Endothelial cell (in vitro differentiated cells): Measurements from ENCODE around the gene TBPL2. TPM values are rescaled to one million over a fixed set of nuclear protein-coding genes. Genes with fewer than 3 reads are reported as not detected.
"Not testable (repeated sequence)": the region's sequence is repeated elsewhere in the genome, so short reads cannot be mapped to it uniquely, and the experiment has no call there.

Experiments
- DNase-seq: peaks from one replicate; pipeline ENCODE4 v3.0.0; 2021; ENCODE audit warnings: low spot score
- H3K27ac Mint-ChIP-seq: one replicate; pipeline ENCODE4 v1.8.0; 2021; ENCODE audit warnings: mixed read lengths, inconsistent platforms; ENCODE audit not compliant: unreplicated experiment
- H3K27me3 Mint-ChIP-seq: one replicate; pipeline ENCODE4 v1.8.0; 2021; ENCODE audit warnings: mild to moderate bottlenecking, moderate library complexity, mixed read lengths, inconsistent platforms; ENCODE audit not compliant: unreplicated experiment
- H3K36me3 Mint-ChIP-seq: one replicate; pipeline ENCODE4 v1.8.0; 2021; ENCODE audit warnings: mild to moderate bottlenecking, low read depth, mixed read lengths, inconsistent platforms; ENCODE audit not compliant: unreplicated experiment
- H3K4me1 Mint-ChIP-seq: one replicate; pipeline ENCODE4 v1.8.0; 2021; ENCODE audit warnings: mild to moderate bottlenecking, mixed read lengths, inconsistent platforms; ENCODE audit not compliant: unreplicated experiment
- H3K4me3 Mint-ChIP-seq: one replicate; pipeline ENCODE4 v1.8.0; 2021; ENCODE audit warnings: mild to moderate bottlenecking, mixed read lengths, inconsistent platforms; ENCODE audit not compliant: unreplicated experiment
- H3K9me3 Mint-ChIP-seq: one replicate; pipeline ENCODE4 v1.8.0; 2021; ENCODE audit warnings: mixed read lengths, inconsistent platforms; ENCODE audit not compliant: unreplicated experiment
- total RNA-seq: library from RNA; stranded (reverse); fragmentation: NEBNext Ultra II Directional; extraction: Animal tissue kit (Norgen Biotek cat#: 25700); gene quantifications from one replicate; pipeline ENCODE4 v1.2.1, GENCODE V29; 2021; ENCODE audit not compliant: unreplicated experiment
- TF ChIP-seq, protein P1 (sequence below): fragments of 200-600 bp; sonication (generic); IDR thresholded peaks from one replicate; pipeline ENCODE4 v1.5.0; 2021; ENCODE audit warnings: antibody characterized with exemption; ENCODE audit not compliant: unreplicated experiment

The TBPL2 gene
- total RNA-seq, 1 donor from 2014 or later: not detected

DNA sequence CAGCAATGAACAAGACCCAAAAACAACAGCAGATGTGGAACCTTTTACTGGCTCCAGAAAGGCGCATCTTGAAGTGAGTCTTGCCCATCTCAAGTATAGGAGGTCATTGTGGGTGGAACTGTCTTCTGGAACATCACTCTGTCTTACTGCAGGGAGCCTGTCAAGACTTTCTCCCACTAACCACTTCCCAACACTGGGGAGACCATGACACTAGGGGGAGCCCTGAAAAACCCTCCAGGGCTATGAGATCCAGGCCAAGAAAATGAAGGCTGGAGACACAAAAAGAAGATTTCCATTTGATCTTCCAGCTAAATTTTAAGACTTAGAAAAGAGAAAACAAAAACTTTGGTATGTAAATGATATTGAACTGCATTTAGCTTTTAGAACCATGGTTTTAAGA, 15.3 kb downstream of the TBPL2 start:
- TF ChIP-seq, protein P1, sequence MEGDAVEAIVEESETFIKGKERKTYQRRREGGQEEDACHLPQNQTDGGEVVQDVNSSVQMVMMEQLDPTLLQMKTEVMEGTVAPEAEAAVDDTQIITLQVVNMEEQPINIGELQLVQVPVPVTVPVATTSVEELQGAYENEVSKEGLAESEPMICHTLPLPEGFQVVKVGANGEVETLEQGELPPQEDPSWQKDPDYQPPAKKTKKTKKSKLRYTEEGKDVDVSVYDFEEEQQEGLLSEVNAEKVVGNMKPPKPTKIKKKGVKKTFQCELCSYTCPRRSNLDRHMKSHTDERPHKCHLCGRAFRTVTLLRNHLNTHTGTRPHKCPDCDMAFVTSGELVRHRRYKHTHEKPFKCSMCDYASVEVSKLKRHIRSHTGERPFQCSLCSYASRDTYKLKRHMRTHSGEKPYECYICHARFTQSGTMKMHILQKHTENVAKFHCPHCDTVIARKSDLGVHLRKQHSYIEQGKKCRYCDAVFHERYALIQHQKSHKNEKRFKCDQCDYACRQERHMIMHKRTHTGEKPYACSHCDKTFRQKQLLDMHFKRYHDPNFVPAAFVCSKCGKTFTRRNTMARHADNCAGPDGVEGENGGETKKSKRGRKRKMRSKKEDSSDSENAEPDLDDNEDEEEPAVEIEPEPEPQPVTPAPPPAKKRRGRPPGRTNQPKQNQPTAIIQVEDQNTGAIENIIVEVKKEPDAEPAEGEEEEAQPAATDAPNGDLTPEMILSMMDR: no peak
- no peak for DNase-seq
- Mint-ChIP-seq H3K27ac (no peak overlapping the region), H3K9me3 (no peaks in the 10 kb centered on the region), H3K27me3 (no peaks in the 10 kb centered on the region), H3K36me3 (no peaks in the 10 kb centered on the region), H3K4me3 (no peak overlapping the region), H3K4me1 (peaks cover 3% of the 10 kb centered on the region)

DNA sequence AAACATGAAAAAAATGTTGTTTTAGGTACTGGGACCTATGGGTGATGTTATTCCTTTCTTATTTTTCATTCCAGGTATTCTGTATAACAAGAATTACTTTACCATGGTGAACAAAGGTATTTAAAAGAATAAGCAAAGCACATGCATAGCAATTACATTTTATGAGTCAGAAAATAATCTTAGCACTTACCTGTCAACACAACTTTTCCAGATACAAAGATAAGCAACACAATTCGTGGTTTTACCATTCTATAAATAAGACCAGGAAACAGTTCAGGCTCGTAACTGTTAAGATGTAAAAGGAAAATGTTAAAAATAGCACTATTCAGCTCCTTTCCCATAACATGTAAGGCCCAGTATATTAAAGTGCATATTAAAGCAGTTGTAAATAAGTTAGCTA, 16.4 kb downstream of the TBPL2 start:
- Mint-ChIP-seq H3K36me3 (no peaks in the 10 kb centered on the region), H3K27me3 (no peaks in the 10 kb centered on the region), H3K4me1 (peaks cover 3% of the 10 kb centered on the region), H3K27ac (no peak overlapping the region), H3K4me3 (no peak overlapping the region), H3K9me3 (no peaks in the 10 kb centered on the region)
- DNase-seq: no peak
- TF ChIP-seq, protein P1: no peak

DNA sequence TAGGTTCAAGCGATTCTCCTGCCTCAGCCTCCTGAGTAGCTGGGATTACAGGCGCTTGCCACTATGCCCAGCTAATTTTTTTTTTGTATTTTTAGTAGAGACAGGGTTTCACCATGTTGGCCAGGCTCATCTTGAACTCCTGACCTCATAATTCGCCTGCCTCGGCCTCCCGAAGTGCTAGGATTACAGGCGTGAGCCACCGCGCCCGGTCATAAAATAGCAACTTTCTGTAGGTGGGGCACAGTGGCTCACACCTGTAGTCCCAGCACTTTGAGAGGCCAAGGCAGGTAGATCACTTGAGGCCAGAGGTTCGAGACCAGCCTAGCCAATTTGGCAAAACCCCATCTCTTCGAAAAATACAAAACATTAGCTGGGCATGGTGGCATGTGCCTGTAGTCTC, 18.1 kb downstream of the TBPL2 start:
- H3K27me3 Mint-ChIP-seq, H3K36me3 Mint-ChIP-seq, H3K27ac Mint-ChIP-seq, H3K4me1 Mint-ChIP-seq, H3K9me3 Mint-ChIP-seq, DNase-seq, H3K4me3 Mint-ChIP-seq: not testable (repeated sequence)

DNA sequence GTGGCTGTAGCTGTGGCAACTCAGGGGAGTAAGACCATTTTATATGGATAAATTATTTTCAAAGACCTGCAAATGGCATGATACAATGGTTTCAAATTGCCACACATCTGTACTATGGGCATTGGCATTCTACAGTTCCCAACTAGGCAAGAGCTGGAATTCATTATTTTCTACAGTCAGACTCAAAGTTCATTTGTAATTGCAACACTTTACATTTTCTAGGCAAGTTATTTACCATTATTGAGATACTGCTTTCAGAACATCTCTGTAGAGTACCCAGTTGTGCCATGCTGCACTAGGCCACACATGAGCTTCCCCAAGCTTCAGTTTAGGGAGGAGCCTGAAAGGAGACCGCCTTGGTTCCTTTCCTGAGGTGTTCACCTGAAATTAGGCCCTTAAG, 20.8 kb downstream of the TBPL2 start:
- Mint-ChIP-seq H3K9me3 (no peaks in the 10 kb centered on the region), H3K27me3 (no peaks in the 10 kb centered on the region), H3K4me1 (no peaks in the 10 kb centered on the region), H3K4me3 (no peak overlapping the region), H3K36me3 (no peaks in the 10 kb centered on the region), H3K27ac (no peak overlapping the region)
- TF ChIP-seq, protein P1: no peak
- no peak for DNase-seq

DNA sequence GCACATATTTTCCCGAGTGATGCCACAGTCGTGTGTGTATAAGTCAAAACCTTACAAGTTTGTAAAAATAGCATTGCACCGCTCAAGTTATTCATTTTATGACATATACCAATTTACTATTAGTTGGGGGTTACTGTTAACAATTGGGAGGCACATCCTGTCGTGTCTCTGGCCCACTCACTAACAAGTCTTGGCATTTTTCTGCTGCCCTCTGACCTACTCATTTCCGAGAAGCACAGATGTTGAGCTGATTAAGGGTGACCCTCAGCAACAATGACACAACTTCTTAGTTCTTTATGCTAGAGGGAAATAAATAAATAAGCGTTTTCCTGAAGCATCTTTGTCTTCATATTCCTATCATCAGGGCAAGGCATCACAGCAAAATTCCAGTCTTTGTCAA, 22.0 kb downstream of the TBPL2 start:
- TF ChIP-seq, protein P1: no peak
- Mint-ChIP-seq H3K4me1 (no peaks in the 10 kb centered on the region), H3K27ac (no peak overlapping the region), H3K36me3 (no peaks in the 10 kb centered on the region), H3K9me3 (no peaks in the 10 kb centered on the region), H3K27me3 (no peaks in the 10 kb centered on the region), H3K4me3 (no peak overlapping the region)
- no peak for DNase-seq

DNA sequence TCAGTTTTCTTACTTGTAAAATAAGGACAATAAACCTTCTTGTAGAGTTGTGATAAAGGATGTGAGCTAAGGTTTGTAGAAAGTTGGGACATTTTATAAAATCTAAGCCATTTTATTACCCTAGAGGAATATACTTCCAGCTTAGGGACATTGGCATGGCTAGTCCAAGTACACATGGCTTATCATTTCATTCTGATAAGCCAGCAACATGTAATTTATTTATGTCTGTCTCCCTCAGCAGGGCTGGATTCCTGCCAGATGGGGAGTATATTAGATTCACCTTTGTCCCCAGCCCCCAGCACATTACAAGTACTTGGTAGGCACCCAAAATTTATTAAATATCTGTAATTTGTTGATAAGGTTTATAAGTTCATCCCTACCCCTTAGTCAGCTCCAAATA, 22.5 kb downstream of the TBPL2 start:
- no peaks in the 10 kb centered on the region for H3K27me3 Mint-ChIP-seq
- TF ChIP-seq, protein P1: no peak
- DNase-seq: no peak
- H3K4me3 Mint-ChIP-seq: no peak overlapping the region
- H3K27ac Mint-ChIP-seq: no peak overlapping the region
- no peaks in the 10 kb centered on the region for H3K4me1 Mint-ChIP-seq
- H3K36me3 Mint-ChIP-seq: no peaks in the 10 kb centered on the region
- no peaks in the 10 kb centered on the region for H3K9me3 Mint-ChIP-seq
